Activated T-cell treated with anti-CD3 and anti-CD28 coated beads for 48 hours (primary cell): ENCODE data around the gene KLRD1.
"Not testable (repeated sequence)": the region's sequence is repeated elsewhere in the genome, so short reads cannot be mapped to it uniquely, and the experiment has no call there.

Experiments used
- DNase-seq: peaks from one replicate; pipeline ENCODE4 v3.0.0-alpha.2; 2020; ENCODE audit warnings: low read depth

KLRD1 gene

DNA sequence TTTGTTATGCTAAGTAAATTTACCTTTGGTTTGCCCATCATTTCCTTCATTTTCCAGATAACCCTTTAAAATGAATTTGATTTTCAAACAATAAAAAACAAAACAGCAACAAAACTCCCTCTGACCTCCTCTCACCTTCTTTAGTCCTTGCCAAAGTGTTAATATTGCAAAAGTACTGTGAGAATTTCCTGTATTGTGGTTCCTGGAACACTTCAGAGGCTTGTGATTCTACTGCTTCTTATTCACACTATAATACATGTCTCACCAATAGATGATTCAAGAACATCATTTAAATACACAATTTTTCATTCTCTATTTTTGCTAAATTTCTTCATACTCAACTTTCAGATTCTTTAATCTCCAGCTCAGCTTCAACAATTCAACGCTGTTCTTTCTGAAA is at the start of gene KLRD1:
KLRD1 (plus strand) TSS at position 241 of the 400 bp plus-strand sequence. CDS start 208 bp downstream, outside the sequence.
- DNase-seq = no peak

- no peak for DNase-seq
These were observed 46.7 kb upstream of the KLRD1 start for GRCh38 chr12:10260927-10261326.

DNA sequence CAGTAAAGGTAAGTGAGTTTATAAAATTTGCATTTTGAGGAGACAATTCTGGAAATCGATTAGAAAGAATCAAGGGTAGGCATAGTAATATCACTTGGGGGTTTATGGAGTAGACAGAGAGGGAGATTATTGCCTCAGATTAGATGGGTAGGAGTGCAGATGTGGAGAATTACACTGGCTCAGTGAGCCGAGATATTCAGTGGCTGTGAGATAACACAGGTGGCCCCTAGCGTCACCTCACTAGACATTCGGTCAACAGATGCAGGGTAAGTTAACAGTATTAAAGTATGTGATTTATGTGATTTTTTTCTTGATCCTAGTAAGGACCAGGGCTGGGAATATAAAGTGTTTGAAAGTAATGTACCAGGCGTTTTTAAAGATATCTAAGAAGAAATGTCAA is 39.6 kb upstream of the KLRD1 start:
- DNase-seq = no peak

GRCh38 chr12:10272467-10272866 is 35.2 kb upstream of the KLRD1 start:
- DNase-seq = no peak

- no peak for DNase-seq
These were observed 30.9 kb upstream of the KLRD1 start for GRCh38 chr12:10276774-10277173.

DNA sequence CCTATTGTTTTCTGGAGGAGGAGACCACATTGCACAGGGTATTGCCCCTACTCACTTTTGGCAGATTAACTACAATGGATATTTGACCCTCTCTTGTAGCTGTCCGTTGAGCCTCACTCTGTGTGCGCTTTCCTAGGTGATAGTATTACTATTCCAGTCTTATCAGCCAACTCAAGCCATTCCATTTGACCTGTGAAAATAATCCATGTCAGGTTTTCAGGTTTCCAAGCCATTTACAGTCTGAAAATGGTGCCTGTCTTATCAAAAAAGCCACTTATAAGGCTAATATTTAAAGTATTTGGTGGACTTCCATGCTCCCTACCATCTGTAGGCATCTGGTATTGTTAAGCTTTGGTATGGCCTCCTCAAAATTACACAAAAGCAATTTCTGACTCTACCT is 29.6 kb upstream of the KLRD1 start:
- no peak for DNase-seq

DNA sequence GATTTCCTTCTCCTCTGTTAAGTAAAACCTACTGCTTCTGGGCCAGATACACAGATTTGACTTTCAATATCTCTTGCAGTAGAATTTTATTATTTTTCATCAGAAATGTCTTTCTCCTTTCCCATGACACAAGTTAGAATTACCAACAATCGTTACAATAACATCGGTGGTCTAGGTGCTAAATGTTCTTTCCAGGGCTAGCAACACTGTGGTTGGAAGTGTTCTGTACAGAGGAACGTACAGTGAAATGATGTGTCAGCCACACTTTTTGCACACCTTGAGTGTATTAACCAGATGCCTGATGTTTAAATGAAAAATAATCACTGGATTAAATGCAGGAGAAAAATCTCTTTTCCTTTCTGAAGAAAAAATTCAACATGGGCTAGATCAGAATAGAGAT is 27.7 kb upstream of the KLRD1 start:
- DNase-seq = no peak

GRCh38 chr12:10283027-10283426 is 24.6 kb upstream of the KLRD1 start:
- no peak for DNase-seq

DNA sequence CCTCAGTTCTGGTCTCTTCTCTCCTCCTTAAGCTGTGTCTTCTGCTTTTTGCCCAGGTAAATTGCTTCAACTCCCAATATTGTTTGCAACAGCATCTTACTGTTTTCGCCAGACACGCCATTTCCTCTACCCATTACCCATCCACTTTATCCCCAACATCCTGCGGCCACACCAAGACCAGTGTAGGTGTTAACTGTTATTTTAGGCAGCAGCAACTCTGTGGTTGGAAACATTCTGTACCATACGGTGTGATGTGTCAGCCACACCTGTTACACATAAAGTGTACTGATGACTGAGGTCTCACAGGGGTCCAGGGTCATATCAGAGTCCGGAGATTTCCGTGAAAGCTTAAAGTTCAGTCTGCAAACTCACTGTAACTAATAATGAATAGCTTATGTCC is 21.8 kb upstream of the KLRD1 start:
- DNase-seq = peak; percentile 31

- DNase-seq = no peak
These were observed 18.5 kb upstream of the KLRD1 start for GRCh38 chr12:10289005-10289754.

DNA sequence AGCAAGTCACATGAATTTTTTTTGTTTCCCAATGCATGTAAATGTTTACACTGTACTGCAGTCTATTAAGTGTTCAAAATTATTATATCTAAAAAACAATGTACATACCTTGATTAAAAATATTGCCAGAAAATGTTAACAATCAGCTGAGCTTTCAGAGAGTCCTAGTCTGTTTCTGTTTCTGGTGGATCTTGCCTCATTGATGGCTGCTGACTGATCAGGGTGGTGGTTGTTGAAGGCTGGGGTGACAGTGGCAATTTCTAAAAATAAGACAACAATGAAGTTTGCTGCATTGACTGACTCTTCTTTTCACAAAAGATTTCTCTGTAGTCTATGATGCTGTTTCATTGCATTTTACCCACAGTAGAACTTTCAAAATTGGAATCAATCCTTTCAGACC is 16.6 kb upstream of the KLRD1 start:
- no peak for DNase-seq

DNA sequence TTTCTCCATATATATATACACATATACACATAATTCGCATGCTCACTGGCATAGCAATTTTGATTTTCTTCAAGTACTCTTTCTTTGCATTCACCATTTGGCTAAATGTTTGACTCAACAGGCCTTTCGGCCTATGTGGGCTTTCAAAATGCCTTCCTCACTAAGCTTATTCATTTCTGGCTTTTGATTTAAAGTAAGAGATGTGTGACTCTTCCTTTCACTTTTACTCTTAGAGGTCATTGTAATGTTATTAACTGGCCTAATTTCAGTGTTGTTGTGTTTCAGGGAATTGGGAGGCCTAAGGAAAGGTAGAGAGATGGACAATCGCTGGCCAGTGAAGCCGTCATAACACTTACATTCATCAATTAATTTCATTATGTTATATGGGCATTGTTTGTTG is 14.5 kb upstream of the KLRD1 start:
- DNase-seq = no peak

DNA sequence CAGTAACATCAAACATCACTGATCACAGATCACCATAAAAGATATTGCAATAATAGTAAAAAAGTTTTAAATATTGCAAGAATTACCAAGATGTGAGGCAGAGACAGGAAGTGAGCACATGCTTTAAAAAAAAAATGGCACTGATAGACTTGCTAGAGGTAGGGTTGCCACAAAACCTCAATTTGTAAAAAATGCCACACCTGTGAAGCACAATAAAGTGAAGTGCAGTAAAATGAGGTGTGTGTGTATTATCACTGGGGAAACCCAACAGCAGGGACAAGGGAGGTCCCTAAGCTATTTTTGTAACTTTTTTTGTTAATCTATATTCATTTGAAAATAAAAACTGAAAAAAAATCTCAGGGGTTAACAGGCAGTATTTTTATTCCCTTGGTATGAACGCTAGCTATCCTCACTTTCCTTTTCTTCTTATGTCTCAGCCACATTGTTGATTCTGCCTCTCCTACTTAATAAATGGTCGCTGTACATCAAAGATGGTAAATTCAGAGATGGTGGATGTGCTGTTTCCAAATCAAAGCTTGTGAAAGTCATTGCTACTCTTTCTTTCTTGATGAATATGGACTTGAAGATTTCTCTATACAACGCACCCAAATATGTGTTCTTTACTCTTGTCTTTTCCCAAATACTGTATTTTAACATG is 14.0 kb upstream of the KLRD1 start:
- no peak for DNase-seq

GRCh38 chr12:10301103-10301502 is 6.6 kb upstream of the KLRD1 start:
- peak; percentile 42 for DNase-seq

DNA sequence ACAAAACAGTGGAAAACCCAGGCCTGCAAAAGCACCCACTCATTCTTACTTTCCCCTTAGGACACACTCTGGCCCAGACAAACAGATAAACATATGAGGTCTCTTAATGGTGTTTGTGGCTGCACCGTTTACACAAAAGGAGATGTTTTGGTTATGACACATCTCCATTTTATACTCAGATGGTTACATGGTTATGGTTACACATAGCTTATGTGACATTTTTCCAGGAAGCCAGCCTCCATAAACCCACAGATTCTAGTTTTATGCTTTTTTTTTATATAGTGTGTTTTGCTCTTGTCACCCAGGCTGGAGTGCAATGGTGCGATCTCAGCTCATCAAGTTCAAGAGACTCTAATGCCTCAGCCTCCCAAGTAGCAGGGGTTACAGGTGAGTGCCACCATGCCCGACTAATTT is 3.5 kb upstream of the KLRD1 start:
- no peak for DNase-seq

DNA sequence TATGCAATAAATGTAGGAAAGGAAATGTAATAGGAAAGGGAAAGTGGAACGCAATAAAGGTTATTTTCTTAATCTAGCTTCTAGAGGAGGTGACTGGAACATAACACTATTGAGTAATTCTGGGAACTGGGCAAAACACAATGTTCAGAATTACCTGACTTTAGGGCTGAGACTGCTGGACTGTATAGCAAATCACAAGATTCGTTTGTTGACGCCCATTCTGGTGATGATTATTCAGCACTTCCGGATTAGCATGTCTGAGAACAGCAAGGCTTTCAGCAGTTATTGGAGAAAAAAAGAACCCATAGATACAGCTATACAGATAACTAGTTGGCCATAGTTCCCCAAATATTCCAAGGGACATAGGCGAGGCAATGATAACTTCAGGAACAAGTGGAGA is 2.3 kb upstream of the KLRD1 start:
- no peak for DNase-seq

DNA sequence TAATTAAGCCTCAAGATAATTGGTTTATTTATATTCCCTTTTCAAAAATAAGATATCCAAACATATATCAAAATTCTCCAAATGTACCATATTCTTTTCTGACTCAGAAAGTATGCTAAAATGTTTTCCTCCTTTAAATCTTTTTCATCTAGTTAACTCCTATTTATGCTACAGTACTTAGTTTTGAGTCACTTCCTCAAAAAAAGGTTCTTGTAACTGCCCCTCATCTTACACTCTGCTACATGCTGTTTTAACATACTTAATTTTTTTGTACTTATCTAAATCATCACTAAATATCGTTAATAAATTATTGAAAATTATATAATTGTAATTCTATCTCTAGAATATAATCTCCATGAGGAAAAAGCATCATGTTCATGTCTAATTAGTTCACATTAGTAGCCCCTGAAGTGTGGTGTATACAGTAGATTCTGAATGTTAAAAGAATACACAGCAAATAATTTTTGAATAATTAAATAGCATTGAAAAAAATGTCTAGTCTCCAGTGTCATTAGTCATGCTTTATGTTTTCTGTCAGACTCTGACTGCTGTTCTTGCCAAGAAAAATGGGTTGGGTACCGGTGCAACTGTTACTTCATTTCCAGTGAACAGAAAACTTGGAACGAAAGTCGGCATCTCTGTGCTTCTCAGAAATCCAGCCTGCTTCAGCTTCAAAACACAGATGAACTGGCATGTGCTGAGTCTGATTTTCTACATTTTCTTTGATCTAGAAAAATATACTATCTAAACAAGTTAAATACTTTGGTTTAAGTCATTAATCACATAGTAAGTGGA is 3.5 kb downstream of the KLRD1 start:
- no peak for DNase-seq

GRCh38 chr12:10319388-10319787 is 11.7 kb downstream of the KLRD1 start:
- no peak for DNase-seq

- DNase-seq = no peak
These were observed 13.0 kb downstream of the KLRD1 start for GRCh38 chr12:10320643-10321042.

GRCh38 chr12:10328691-10329090 is 21.0 kb downstream of the KLRD1 start:
- not testable (repeated sequence) for DNase-seq

- DNase-seq = no peak
These were observed 24.1 kb downstream of the KLRD1 start for GRCh38 chr12:10331642-10332239.

DNA sequence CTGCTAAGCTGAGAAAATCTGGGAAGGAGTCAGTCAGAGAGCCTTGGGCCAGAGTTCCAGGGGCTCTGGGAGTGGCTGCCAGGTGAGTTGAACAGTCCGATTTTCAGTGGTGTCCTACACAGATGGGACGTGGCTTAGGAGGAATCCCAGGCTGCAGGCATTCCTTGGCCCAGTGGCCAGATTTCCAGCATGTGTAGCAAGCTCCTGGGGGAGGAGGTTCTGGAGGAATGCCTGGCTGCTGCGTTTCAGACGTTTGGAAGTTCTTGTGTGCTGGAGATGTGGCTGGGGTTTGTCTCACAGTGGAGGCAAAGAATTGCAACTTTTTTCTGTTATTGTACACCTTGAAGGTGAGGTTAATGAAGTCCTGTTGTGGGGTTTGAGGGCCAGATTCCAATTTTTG is 28.5 kb downstream of the KLRD1 start:
- not testable (repeated sequence) for DNase-seq

DNA sequence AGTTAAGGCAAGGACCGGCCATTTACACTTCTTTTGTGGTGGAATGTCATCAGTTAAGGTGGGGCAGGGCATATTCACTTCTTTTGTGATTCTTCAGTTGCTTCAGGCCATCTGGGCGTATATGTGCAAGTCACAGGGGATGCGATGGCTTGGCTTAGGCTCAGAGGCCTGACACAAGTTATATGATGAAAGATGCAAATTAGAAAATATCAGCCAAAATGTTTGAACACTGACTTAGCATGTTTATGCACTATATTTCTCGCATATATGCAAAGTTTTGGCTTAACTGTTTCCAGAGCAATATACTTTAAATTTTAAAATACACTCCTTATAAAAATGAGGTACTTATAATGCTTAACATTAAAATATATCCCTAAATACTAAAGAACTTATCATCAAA is 30.8 kb downstream of the KLRD1 start:
- not testable (repeated sequence) for DNase-seq
